OCI-LY1 (cell line): ENCODE measurements around the gene NUP98.

Experiments used
- H2AFZ ChIP-seq: fragments of 200-600 bp; sonication (generic), shearing (Covaris generic); 2 replicates; pipeline ENCODE4 v1.6.0; 2014; ENCODE audit warnings: antibody characterized with exemption, mild to moderate bottlenecking, low read length
- H3F3A ChIP-seq: fragments of 200-600 bp; sonication (generic), shearing (Covaris generic); 2 replicates; pipeline ENCODE4 v1.6.0; 2014; ENCODE audit warnings: mild to moderate bottlenecking, antibody characterized with exemption, low read length, moderate library complexity; ENCODE audit not compliant: insufficient read depth
- H3K27ac ChIP-seq: fragments of 200-600 bp; sonication (generic); 2 replicates; pipeline ENCODE4 v1.5.1; 2014; ENCODE audit warnings: low read length, mixed run types, mild to moderate bottlenecking, low read depth; ENCODE audit not compliant: poor library complexity, severe bottlenecking
- H3K27me3 ChIP-seq: fragments of 200-600 bp; sonication (generic); 2 replicates; pipeline ENCODE4 v1.6.0; 2014; ENCODE audit warnings: antibody characterized with exemption, mild to moderate bottlenecking, low read length, moderate library complexity; ENCODE audit not compliant: insufficient read depth
- H3K36me3 ChIP-seq: fragments of 200-600 bp; sonication (generic); 2 replicates; pipeline ENCODE4 v1.6.1; 2014; ENCODE audit warnings: mild to moderate bottlenecking, antibody characterized with exemption, low read length, moderate library complexity, mixed read lengths; ENCODE audit not compliant: insufficient read depth
- H3K4me1 ChIP-seq: fragments of 200-600 bp; sonication (generic); 2 replicates; pipeline ENCODE4 v1.5.1; 2014; ENCODE audit warnings: mild to moderate bottlenecking, low read length, moderate library complexity; ENCODE audit not compliant: insufficient read depth, severe bottlenecking
- H3K4me2 ChIP-seq: fragments of 200-600 bp; sonication (generic), shearing (Covaris generic); 2 replicates; pipeline ENCODE4 v1.6.1; 2014; ENCODE audit warnings: low read length
- H3K4me3 ChIP-seq: fragments of 200-600 bp; sonication (generic); 2 replicates; pipeline ENCODE4 v1.5.1; 2014; ENCODE audit warnings: low read length, low read depth, mild to moderate bottlenecking, mixed read lengths; ENCODE audit not compliant: poor library complexity, severe bottlenecking
- H3K79me2 ChIP-seq: fragments of 200-600 bp; shearing (Covaris generic); 2 replicates; pipeline ENCODE4 v1.6.1; 2016; ENCODE audit warnings: mixed run types, low read length, mixed read lengths; ENCODE audit not compliant: insufficient read depth
- H3K9ac ChIP-seq: fragments of 200-600 bp; sonication (generic), shearing (Covaris generic); 2 replicates; pipeline ENCODE4 v1.6.1; 2014; ENCODE audit warnings: mild to moderate bottlenecking, low read length, mixed read lengths
- H3K9me2 ChIP-seq: fragments of 200-600 bp; sonication (generic), shearing (Covaris generic); 2 replicates; pipeline ENCODE4 v1.6.1; 2014; ENCODE audit warnings: low read depth, mild to moderate bottlenecking, low read length, mixed read lengths
- H3K9me3 ChIP-seq: fragments of 200-600 bp; shearing (Covaris generic); 2 replicates; pipeline ENCODE4 v1.6.1; 2014; ENCODE audit warnings: low read length, mixed read lengths
- H4K20me1 ChIP-seq: fragments of 200-600 bp; sonication (generic), shearing (Covaris generic); 2 replicates; pipeline ENCODE4 v1.6.0; 2016; ENCODE audit warnings: mild to moderate bottlenecking, low read length; ENCODE audit not compliant: insufficient read depth
- EZH2 ChIP-seq: fragments of 200-600 bp; sonication (generic), shearing (Covaris generic); IDR thresholded peaks from 2 replicates; pipeline ENCODE4 v1.8.0; 2017; ENCODE audit warnings: borderline replicate concordance, mixed run types, mild to moderate bottlenecking, antibody characterized with exemption, low read length, moderate library complexity, mixed read lengths
- TF ChIP-seq, protein P1 (sequence below): fragments of 200-600 bp; sonication (generic), shearing (Covaris generic); IDR thresholded peaks from 2 replicates; pipeline ENCODE4 v1.5.1; 2017; ENCODE audit warnings: mild to moderate bottlenecking, antibody characterized with exemption, low read length, moderate library complexity, mixed read lengths

NUP98 gene

DNA sequence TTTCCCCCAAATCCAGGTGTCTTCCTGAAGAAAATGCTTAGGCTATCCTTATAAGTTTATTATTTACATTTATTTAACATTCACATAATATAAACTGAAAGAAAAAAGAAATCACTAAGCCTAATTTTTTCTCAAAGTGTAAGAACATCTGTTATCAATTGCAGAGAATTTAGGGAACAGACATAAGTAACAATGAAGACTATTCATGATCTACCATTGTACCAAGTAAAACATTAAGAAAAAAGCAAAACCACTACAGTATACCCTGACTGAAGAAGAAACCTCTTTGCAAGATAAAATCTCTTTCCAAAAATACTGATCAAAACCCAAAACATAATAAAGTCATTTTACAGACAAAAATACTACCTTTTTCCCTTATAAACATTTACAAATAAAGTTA is 60.5 kb downstream of the NUP98 start:
- Histone ChIP-seq H3F3A (no peaks in the 10 kb centered on the region), H3K79me2 (no peaks in the 10 kb centered on the region), H3K9ac (no peak overlapping the region), H3K36me3 (peaks cover 94% of the 10 kb centered on the region), H3K4me2 (no peak overlapping the region), H3K4me1 (no peaks in the 10 kb centered on the region), H3K9me3 (no peaks in the 10 kb centered on the region), H2AFZ (no peak overlapping the region), H3K27ac (no peak overlapping the region), H3K4me3 (no peak overlapping the region), H3K9me2 (no peaks in the 10 kb centered on the region), H4K20me1 (no peaks in the 10 kb centered on the region), H3K27me3 (no peaks in the 10 kb centered on the region)
- TF ChIP-seq EZH2: no peak
- TF ChIP-seq, protein P1, sequence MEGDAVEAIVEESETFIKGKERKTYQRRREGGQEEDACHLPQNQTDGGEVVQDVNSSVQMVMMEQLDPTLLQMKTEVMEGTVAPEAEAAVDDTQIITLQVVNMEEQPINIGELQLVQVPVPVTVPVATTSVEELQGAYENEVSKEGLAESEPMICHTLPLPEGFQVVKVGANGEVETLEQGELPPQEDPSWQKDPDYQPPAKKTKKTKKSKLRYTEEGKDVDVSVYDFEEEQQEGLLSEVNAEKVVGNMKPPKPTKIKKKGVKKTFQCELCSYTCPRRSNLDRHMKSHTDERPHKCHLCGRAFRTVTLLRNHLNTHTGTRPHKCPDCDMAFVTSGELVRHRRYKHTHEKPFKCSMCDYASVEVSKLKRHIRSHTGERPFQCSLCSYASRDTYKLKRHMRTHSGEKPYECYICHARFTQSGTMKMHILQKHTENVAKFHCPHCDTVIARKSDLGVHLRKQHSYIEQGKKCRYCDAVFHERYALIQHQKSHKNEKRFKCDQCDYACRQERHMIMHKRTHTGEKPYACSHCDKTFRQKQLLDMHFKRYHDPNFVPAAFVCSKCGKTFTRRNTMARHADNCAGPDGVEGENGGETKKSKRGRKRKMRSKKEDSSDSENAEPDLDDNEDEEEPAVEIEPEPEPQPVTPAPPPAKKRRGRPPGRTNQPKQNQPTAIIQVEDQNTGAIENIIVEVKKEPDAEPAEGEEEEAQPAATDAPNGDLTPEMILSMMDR: no peak

DNA sequence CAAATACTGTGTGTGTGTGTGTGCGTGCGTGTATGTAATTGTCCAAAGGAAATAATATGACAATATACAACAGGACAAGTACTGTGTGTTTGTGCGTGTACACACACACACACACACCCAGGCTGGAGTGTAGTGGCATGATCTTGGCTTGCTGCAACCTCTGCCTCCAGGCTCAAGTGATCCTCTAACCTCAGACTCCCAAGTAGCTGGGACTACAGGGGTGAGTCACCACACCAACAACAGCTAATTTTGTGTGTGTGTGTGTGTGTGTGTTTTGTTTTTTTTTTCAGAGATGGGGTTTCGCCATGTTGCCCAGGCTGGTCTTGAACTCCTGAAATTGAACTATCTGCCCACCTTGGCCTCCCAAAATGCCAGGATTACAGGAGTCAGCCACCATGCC is 61.5 kb downstream of the NUP98 start:
- H3K4me3 ChIP-seq: no peak overlapping the region
- H3K36me3 ChIP-seq: peaks cover 94% of the 10 kb centered on the region
- H3K79me2 ChIP-seq: no peaks in the 10 kb centered on the region
- no peak overlapping the region for H3K27ac ChIP-seq
- no peak overlapping the region for H3K9ac ChIP-seq
- H3K4me1 ChIP-seq: no peaks in the 10 kb centered on the region
- H3K4me2 ChIP-seq: no peak overlapping the region
- H3K27me3 ChIP-seq: no peaks in the 10 kb centered on the region
- H3K9me3 ChIP-seq: no peaks in the 10 kb centered on the region
- no peaks in the 10 kb centered on the region for H4K20me1 ChIP-seq
- no peaks in the 10 kb centered on the region for H3F3A ChIP-seq
- TF ChIP-seq EZH2: no peak
- TF ChIP-seq, protein P1: no peak
- no peak overlapping the region for H2AFZ ChIP-seq
- no peaks in the 10 kb centered on the region for H3K9me2 ChIP-seq

DNA sequence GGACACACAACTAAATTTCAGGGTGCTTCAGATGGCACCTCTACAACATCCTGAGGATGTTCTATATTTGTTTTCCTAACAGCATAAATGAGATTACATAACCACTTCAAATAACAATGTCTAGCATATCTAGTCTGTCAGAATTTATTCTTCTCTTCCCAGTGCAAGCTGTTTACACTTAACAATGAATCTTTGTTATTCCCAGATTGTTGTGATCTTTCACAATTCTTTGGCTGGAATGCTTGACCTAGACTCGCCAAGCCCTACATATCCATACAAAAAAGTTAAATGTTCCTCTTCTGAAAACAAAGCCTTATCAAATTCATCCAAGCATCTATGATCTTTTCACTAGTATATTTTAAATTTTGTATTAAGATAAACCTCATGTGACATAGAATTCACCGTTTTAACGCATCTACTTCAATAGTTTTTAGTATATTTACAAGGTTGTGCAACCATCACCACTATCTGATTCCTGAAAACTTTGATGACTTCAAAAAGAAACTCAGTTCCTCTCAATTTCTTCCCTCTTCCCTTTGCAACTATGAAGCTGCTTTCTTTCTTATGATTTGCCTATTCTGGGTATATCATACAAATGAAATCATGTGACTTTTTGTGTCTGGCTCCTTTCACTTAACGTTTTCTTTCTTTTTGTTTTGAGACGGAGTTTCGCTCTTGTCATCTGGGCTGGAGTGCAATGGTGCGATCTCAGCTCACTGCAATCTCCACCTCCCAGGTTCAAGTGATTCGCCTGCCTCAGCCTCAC is 64.5 kb downstream of the NUP98 start:
- H3K27ac ChIP-seq: no peak overlapping the region

More for the DNA sequence above, 64.5 kb downstream of the NUP98 start:
- Histone ChIP-seq H3K36me3 (peaks cover 98% of the 10 kb centered on the region), H3K79me2 (no peaks in the 10 kb centered on the region), H3F3A (no peaks in the 10 kb centered on the region), H4K20me1 (no peaks in the 10 kb centered on the region), H3K9me3 (no peaks in the 10 kb centered on the region), H3K9me2 (no peaks in the 10 kb centered on the region), H3K4me2 (no peak overlapping the region), H3K9ac (no peak overlapping the region), H3K4me1 (no peaks in the 10 kb centered on the region), H2AFZ (no peak overlapping the region), H3K27me3 (no peaks in the 10 kb centered on the region), H3K4me3 (no peak overlapping the region)
- TF ChIP-seq, protein P1: no peak
- no peak for TF ChIP-seq EZH2
